SK-N-SH treated with all-trans-retinoic acid at 6 μM for 48 hours (cell line): ENCODE results near the gene MYCN.

Source experiments
- CSDC2 ChIP-seq: fragments of 250-450 bp; sonication (Bioruptor Pico); IDR thresholded peaks from 2 replicates; pipeline ENCODE4 v1.5.0; 2020; ENCODE audit warnings: mild to moderate bottlenecking, moderate library complexity
- OSR1 ChIP-seq: fragments of 250-450 bp; sonication (Bioruptor Pico); IDR thresholded peaks from 2 replicates; pipeline ENCODE4 v1.8.0; 2022; ENCODE audit warnings: moderate library complexity, mild to moderate bottlenecking, inconsistent platforms
- PPARA ChIP-seq: fragments of 250-450 bp; sonication (Bioruptor Pico); IDR thresholded peaks from 2 replicates; pipeline ENCODE4 v1.5.0; 2020; ENCODE audit warnings: mild to moderate bottlenecking, borderline replicate concordance
- RARB ChIP-seq: fragments of 250-450 bp; sonication (Bioruptor Pico); IDR thresholded peaks from 2 replicates; pipeline ENCODE4 v1.8.0; 2021; ENCODE audit warnings: mild to moderate bottlenecking, moderate library complexity
- SNAI2 ChIP-seq: fragments of 250-450 bp; sonication (Bioruptor Pico); IDR thresholded peaks from 2 replicates; pipeline ENCODE4 v1.5.0; 2020; ENCODE audit warnings: mild to moderate bottlenecking, moderate library complexity
- TCF4 ChIP-seq: fragments of 250-450 bp; sonication (Bioruptor Pico); IDR thresholded peaks from 2 replicates; pipeline ENCODE4 v1.8.0; 2021; ENCODE audit warnings: mild to moderate bottlenecking, moderate library complexity, borderline replicate concordance
- ZC3H10 ChIP-seq: fragments of 250-450 bp; sonication (Bioruptor Pico); IDR thresholded peaks from 2 replicates; pipeline ENCODE4 v1.5.1; 2021; ENCODE audit warnings: mild to moderate bottlenecking, moderate library complexity
- ZFP3 ChIP-seq: fragments of 250-450 bp; sonication (Bioruptor Pico); IDR thresholded peaks from 2 replicates; pipeline ENCODE4 v1.5.0; 2020; ENCODE audit warnings: mild to moderate bottlenecking, moderate library complexity
- ZNF70 ChIP-seq: fragments of 450-650 bp; formaldehyde crosslinking; IDR thresholded peaks from 2 replicates; pipeline ENCODE4 v1.5.0; 2020; ENCODE audit warnings: mild to moderate bottlenecking, moderate library complexity
- TF ChIP-seq, protein P1 (sequence below): fragments of 250-450 bp; sonication (Bioruptor Pico); IDR thresholded peaks from 2 replicates; pipeline ENCODE4 v1.8.0; 2020; ENCODE audit warnings: mild to moderate bottlenecking, moderate library complexity, borderline replicate concordance
- TF ChIP-seq, protein P2 (sequence below): fragments of 250-450 bp; sonication (Bioruptor Pico); IDR thresholded peaks from 2 replicates; pipeline ENCODE4 v1.5.1; 2021; ENCODE audit warnings: mild to moderate bottlenecking, moderate library complexity

DNA sequence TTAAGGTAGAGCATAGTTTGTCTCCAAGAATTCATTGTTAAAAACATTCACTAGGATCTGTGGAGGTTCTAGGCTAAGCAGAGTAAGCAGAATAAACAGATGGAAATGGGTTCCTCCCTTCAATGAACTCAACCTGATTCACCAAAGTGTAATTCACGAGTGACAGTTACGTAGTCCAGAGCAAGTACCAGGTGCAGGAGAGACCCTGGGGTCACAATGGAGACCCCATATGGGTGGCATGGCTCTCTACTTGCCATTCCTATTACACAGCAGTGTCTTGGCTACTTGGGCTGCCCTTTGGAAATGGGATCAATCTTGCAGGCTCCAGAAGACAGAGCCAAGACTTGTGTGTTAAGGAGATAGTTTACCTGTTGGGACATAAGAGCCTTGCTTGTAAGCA is 7.1 kb downstream of the MYCN start:
- no peak for TF ChIP-seq ZC3H10 (CRISPR knock-in tag)
- TF ChIP-seq, protein P1, sequence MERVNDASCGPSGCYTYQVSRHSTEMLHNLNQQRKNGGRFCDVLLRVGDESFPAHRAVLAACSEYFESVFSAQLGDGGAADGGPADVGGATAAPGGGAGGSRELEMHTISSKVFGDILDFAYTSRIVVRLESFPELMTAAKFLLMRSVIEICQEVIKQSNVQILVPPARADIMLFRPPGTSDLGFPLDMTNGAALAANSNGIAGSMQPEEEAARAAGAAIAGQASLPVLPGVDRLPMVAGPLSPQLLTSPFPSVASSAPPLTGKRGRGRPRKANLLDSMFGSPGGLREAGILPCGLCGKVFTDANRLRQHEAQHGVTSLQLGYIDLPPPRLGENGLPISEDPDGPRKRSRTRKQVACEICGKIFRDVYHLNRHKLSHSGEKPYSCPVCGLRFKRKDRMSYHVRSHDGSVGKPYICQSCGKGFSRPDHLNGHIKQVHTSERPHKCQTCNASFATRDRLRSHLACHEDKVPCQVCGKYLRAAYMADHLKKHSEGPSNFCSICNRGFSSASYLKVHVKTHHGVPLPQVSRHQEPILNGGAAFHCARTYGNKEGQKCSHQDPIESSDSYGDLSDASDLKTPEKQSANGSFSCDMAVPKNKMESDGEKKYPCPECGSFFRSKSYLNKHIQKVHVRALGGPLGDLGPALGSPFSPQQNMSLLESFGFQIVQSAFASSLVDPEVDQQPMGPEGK, result no peak
- no peak for TF ChIP-seq OSR1 (CRISPR knock-in tag)
- TF ChIP-seq ZFP3 (CRISPR knock-in tag), result no peak
- no peak for TF ChIP-seq PPARA (CRISPR knock-in tag)
- TF ChIP-seq CSDC2 (CRISPR knock-in tag), result no peak
- no peak for TF ChIP-seq TCF4 (CRISPR knock-in tag)
- TF ChIP-seq, protein P2, sequence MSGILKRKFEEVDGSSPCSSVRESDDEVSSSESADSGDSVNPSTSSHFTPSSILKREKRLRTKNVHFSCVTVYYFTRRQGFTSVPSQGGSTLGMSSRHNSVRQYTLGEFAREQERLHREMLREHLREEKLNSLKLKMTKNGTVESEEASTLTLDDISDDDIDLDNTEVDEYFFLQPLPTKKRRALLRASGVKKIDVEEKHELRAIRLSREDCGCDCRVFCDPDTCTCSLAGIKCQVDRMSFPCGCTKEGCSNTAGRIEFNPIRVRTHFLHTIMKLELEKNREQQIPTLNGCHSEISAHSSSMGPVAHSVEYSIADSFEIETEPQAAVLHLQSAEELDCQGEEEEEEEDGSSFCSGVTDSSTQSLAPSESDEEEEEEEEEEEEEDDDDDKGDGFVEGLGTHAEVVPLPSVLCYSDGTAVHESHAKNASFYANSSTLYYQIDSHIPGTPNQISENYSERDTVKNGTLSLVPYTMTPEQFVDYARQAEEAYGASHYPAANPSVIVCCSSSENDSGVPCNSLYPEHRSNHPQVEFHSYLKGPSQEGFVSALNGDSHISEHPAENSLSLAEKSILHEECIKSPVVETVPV, result no peak
- no peak for TF ChIP-seq RARB (CRISPR knock-in tag)
- no peak for TF ChIP-seq SNAI2 (CRISPR knock-in tag)
- no peak for TF ChIP-seq ZNF70 (CRISPR knock-in tag)
